H1 (cell line): ENCODE measurements around the gene CELSR3. TPM values are rescaled to one million over a fixed set of nuclear protein-coding genes. Genes with fewer than 3 reads are reported as not detected.

Experiments used
- HDAC6 ChIP-seq: IDR thresholded peaks from one replicate; pipeline ENCODE4 v1.7.1; 2012; ENCODE audit warnings: low read depth, mild to moderate bottlenecking, inconsistent platforms, low read length, moderate library complexity
- POLR2A ChIP-seq, 2 experiments: IDR thresholded peaks; 1 replicate in 1 of 2; 2 replicates in 1 of 2; pipeline ENCODE4 v1.6.1; 2011; ENCODE audit warnings: low read depth in 2 of 2, low read length in 2 of 2, mild to moderate bottlenecking in 2 of 2; ENCODE audit errors: control extremely low read depth in 1 of 2
- TEAD4 ChIP-seq: IDR thresholded peaks from 2 replicates; pipeline ENCODE4 v1.6.1; 2012; ENCODE audit warnings: low read depth, low read length, inconsistent platforms, mixed read lengths
- polyA plus RNA-seq, 7 experiments: library from polyadenylated mRNA; depleted of rRNA in 3 of 7; stranded (reverse) in 5 of 7; unstranded in 2 of 7; fragments of >200 nt in 5 of 7; fragments of 200-250 nt in 2 of 7; gene quantifications; 1 replicate in 5 of 7; 2 replicates in 1 of 7; 4 replicates in 1 of 7; pipeline versions ENCODE4 v1.2.1 to v1.2.3, GENCODE V29; 2011 to 2013; ENCODE audit warnings: missing spikeins in 2 of 7, mixed read lengths in 2 of 7
- total RNA-seq: library from RNA; stranded (reverse); fragmentation: NEBNext Ultra II Directional; extraction: Animal tissue kit (Norgen Biotek cat#: 25700); gene quantifications from 2 replicates; pipeline ENCODE4 v1.2.1, GENCODE V29; 2021
- TF ChIP-seq, protein P1 (sequence below): fragments of 300-600 bp; sonication (generic); IDR thresholded peaks from 2 replicates; pipeline ENCODE4 v1.7.1; 2012; ENCODE audit warnings: low read length, moderate library complexity, mild to moderate bottlenecking, inconsistent platforms; ENCODE audit not compliant: insufficient replicate concordance

CELSR3 gene
- total and polyA plus RNA-seq, 2 of the 8 experiments (the other 6 are each of a cell fraction or from before 2014, with no cell fraction given), result 11.6 to 29.5 TPM

DNA sequence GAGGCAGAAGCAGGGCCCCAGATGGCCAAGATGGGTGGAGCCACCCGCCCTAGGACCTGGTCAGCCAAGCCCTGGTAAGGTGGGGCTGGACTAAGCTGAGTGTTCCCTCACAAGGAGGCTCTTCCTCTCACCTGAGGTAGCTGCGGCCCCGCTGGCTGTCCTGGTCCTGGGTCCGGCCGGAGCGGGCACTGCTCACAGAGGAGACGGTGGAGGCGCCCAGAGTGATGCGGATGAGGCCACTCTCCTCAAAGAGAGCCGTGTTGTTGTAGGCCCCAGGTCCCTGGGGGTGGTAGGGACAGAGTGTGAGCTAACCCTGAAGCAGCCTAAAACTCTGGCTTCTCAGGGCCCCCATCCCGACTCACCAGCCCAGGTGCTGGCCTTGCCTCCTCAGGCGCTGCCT is 20.1 kb downstream of the CELSR3 start (continued):
- TF ChIP-seq, protein P1, sequence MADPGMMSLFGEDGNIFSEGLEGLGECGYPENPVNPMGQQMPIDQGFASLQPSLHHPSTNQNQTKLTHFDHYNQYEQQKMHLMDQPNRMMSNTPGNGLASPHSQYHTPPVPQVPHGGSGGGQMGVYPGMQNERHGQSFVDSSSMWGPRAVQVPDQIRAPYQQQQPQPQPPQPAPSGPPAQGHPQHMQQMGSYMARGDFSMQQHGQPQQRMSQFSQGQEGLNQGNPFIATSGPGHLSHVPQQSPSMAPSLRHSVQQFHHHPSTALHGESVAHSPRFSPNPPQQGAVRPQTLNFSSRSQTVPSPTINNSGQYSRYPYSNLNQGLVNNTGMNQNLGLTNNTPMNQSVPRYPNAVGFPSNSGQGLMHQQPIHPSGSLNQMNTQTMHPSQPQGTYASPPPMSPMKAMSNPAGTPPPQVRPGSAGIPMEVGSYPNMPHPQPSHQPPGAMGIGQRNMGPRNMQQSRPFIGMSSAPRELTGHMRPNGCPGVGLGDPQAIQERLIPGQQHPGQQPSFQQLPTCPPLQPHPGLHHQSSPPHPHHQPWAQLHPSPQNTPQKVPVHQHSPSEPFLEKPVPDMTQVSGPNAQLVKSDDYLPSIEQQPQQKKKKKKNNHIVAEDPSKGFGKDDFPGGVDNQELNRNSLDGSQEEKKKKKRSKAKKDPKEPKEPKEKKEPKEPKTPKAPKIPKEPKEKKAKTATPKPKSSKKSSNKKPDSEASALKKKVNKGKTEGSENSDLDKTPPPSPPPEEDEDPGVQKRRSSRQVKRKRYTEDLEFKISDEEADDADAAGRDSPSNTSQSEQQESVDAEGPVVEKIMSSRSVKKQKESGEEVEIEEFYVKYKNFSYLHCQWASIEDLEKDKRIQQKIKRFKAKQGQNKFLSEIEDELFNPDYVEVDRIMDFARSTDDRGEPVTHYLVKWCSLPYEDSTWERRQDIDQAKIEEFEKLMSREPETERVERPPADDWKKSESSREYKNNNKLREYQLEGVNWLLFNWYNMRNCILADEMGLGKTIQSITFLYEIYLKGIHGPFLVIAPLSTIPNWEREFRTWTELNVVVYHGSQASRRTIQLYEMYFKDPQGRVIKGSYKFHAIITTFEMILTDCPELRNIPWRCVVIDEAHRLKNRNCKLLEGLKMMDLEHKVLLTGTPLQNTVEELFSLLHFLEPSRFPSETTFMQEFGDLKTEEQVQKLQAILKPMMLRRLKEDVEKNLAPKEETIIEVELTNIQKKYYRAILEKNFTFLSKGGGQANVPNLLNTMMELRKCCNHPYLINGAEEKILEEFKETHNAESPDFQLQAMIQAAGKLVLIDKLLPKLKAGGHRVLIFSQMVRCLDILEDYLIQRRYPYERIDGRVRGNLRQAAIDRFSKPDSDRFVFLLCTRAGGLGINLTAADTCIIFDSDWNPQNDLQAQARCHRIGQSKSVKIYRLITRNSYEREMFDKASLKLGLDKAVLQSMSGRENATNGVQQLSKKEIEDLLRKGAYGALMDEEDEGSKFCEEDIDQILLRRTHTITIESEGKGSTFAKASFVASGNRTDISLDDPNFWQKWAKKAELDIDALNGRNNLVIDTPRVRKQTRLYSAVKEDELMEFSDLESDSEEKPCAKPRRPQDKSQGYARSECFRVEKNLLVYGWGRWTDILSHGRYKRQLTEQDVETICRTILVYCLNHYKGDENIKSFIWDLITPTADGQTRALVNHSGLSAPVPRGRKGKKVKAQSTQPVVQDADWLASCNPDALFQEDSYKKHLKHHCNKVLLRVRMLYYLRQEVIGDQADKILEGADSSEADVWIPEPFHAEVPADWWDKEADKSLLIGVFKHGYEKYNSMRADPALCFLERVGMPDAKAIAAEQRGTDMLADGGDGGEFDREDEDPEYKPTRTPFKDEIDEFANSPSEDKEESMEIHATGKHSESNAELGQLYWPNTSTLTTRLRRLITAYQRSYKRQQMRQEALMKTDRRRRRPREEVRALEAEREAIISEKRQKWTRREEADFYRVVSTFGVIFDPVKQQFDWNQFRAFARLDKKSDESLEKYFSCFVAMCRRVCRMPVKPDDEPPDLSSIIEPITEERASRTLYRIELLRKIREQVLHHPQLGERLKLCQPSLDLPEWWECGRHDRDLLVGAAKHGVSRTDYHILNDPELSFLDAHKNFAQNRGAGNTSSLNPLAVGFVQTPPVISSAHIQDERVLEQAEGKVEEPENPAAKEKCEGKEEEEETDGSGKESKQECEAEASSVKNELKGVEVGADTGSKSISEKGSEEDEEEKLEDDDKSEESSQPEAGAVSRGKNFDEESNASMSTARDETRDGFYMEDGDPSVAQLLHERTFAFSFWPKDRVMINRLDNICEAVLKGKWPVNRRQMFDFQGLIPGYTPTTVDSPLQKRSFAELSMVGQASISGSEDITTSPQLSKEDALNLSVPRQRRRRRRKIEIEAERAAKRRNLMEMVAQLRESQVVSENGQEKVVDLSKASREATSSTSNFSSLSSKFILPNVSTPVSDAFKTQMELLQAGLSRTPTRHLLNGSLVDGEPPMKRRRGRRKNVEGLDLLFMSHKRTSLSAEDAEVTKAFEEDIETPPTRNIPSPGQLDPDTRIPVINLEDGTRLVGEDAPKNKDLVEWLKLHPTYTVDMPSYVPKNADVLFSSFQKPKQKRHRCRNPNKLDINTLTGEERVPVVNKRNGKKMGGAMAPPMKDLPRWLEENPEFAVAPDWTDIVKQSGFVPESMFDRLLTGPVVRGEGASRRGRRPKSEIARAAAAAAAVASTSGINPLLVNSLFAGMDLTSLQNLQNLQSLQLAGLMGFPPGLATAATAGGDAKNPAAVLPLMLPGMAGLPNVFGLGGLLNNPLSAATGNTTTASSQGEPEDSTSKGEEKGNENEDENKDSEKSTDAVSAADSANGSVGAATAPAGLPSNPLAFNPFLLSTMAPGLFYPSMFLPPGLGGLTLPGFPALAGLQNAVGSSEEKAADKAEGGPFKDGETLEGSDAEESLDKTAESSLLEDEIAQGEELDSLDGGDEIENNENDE, result no peak
- TF ChIP-seq TEAD4 (no peak), HDAC6 (no peak), POLR2A (IDR thresholded peaks at IDR 0.05; ENCODE audit: control extremely low read depth in 1 of 2, low read depth in 2 of 2, low read length in 2 of 2) (no peak)
